Activated naive CD8-positive, alpha-beta T cell treated with anti-CD3 and anti-CD28 coated beads, Interleukin-2, amount 50 U/mL, for 16 hours (primary cell): ENCODE data around the gene FPGS.
"Not testable (repeated sequence)": the region's sequence is repeated elsewhere in the genome, so short reads cannot be mapped to it uniquely, and the experiment has no call there.

Source experiments
- DNase-seq: peaks from one replicate; pipeline ENCODE4 v3.0.0-alpha.2; 2020; ENCODE audit warnings: low read depth, low spot score

Gene FPGS

DNA sequence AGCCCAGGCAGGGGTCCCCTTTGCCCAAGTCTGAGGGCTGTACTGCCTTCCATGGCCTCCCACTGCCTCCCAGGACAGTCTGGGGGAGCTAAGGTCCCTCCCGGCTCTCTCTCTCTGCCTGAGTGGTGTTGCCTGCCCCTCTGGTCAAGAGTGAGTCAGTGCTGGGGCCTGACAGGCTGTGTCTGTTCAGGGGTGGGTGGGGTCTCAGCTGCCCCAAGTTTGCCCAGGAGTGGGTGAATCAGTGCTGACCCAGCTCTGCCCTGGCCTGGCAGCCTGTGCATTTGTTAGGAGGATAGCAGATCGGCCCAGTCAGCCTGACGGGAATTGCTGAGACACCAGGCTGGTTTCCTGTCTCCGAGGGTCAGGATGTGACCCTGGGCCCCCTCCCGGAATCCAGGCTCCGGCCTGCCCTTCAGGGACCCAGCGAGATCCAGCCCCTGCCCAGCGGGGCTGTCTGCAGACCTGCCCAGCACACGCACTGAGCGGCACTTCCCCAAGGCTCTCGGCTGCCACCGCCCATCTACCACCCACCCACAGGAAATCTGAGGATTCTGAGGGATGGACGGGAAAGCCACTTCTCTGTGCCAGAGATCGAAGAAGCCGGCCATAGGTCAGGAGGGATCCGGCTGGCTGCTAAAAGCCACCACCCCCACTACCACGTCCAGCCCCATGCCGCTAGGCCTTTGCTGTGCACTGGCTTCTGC is 35.8 kb downstream of the FPGS start:
- DNase-seq = no peak

DNA sequence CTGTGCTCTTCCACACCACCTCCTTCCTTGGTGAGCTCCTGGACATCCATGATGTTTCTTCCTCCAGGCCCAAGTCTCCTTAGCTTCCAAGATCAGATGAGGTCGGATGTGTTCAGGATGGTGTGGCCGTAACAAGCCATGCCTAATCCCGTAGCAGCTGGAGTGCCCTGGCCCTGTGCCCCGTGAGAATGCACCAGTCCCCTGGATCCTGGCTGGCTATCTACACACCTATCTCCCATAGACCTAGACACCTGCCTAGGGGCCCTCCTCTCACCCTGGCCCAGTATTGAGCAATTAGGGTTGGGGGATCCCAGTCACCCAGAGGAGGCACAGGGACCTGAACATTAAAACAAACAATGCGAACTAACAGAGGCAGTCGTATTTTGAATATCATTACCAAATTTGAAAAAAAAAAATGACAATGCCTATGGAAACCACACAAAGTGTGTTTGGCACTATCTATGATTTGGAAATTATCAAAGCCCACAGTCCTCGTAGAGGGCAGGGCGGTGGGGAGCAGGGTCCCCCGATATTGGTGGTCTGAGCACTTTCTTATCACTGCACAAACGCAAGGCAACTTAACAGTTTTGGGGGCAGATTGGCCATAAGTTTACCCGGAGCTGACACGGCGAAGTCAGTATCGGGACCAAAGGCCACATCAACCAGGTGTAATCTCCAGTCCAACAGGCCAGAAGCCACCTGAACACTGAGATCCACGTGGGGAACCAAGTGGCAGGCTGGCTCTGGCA is 38.6 kb downstream of the FPGS start:
- DNase-seq = no peak

DNA sequence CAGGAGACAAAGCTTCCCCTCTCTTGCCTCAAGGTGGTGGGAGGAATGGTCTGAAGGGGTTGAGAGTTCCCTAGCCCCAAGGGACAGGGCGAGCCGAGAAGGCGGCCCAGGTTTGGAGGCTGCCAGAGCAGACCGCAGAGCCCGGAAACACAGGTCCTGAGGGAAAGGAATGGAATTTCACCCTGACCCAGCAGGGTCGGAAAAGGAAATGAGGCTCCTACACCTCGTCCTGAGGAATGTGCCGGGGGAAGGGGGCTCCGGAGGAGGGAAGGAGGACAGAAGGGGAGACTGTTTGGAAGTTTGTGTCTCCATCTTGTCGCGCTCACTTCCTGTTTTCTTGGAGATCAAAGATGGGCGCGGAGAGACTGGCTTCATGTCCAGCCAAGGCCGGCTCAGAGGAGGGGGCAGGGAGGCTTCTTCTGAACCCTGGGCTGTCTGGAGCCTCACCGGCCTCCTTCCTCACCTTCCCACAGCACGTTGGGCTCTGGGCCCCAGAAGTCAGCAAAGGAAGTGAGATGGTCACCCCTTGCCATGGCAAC is 42.2 kb downstream of the FPGS start:
- DNase-seq = no peak

DNA sequence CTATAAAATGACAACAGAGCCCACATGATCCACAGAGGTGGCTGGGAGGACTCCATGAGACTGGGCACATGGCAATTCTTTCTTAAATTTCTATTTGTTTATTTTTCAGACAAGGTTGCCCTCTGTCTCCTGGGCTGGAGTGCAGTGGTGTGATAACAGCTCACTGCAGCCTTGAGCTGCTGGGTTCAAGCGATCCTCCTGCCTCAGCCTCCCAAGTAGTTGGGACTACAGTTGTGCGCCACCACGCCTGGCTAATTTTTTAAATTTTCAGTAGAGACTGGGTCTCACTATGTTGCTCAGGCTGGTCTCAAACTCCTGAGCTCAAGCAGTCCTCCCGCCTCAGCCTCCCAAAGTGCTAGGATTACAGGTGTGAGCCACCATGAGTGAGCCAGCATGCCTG is 42.9 kb downstream of the FPGS start:
- DNase-seq = not testable (repeated sequence)

- no peak for DNase-seq
These were observed 43.9 kb downstream of the FPGS start for GRCh38 chr9:127846443-127847177.

- DNase-seq = no peak
These were observed 44.5 kb downstream of the FPGS start for GRCh38 chr9:127847178-127847510.

GRCh38 chr9:127847833-127848755 is 45.4 kb downstream of the FPGS start:
- no peak for DNase-seq

GRCh38 chr9:127848756-127849504 is 46.2 kb downstream of the FPGS start:
- no peak for DNase-seq

GRCh38 chr9:127850286-127850830 is 47.7 kb downstream of the FPGS start:
- no peak for DNase-seq

DNA sequence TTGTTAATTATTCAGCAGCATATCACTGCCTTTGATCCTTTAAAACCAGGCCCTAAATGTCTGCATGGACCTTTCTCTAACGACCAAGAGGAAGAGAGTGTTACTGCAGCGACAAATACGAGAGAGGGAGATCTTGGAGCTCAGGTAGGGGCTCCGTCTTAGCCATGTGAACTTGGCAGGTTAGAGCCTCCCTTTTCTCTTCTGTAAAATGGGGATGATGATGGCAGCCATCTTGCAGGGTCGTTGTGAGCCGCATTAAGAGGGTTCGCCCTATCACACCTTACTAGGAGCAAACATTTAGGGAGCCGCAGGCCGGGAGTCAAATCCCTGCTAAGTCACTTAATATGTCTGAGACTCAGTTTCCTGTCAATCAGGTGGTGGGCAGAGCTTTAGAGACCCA is 50.1 kb downstream of the FPGS start:
- no peak for DNase-seq

GRCh38 chr9:127853312-127854183 is 50.9 kb downstream of the FPGS start:
- DNase-seq = no peak

- DNase-seq = no peak
These were observed 51.6 kb downstream of the FPGS start, which contains the start of gene ENG for GRCh38 chr9:127854184-127854806. Gene ENG (minus strand): TSS chr9:127854658. CDS start chr9:127854355, 303 bp downstream.

- DNase-seq = no peak
These were observed 52.3 kb downstream of the FPGS start for GRCh38 chr9:127854960-127855359.

GRCh38 chr9:127855522-127855921 is 52.8 kb downstream of the FPGS start:
- DNase-seq = no peak

DNA sequence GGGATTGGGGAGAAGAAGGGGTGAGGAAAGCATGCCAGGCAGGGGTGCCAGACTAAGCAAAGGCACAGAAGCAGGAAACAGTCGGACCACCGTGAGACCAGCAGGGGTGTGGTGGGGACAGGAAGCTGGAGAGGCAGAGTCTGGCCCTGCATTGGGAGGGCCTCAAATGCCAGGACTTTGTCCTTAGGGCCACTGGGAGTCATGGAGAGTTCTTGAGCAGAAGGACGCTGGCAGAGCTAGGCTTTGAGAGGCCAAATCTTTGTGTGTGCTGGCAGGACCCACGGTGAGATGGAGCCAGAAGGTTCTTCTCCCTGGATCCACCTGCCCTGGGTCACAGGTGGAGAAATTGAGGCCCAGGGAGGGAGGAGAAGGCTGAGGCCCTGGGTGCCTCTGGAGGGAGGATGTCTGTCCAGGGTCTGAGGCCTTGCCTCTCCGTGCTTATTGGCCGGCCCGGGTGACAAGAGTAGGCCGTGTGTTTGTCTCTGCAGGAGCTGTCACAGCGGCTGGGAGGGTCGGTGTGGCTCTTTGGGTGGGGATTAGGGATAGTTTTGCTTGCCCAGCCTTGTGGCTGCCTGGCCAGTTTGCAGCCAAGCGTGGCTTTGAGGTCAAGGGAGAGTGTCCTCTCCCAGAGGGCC is 53.5 kb downstream of the FPGS start:
- DNase-seq = no peak

DNA sequence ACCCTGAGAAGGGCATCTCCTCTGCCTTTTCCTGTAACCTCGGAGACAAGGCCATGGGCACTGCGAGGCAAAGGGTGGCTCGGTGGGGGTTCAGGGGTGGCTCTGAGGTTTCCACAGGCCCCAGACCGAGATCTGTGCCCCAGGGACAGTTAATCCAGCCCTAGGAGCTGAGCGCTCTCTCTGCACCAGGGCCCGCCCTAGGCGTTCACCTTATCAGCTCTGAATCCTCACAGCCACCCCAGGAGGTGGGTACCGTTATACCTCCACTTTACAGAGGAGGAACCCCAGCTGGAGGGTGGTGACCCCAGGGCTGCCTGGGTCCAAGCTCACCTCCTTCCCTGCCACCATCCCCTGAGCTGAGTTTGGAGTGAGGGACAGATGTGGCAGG is 54.0 kb downstream of the FPGS start:
- DNase-seq = no peak

GRCh38 chr9:127857278-127857677 is 54.6 kb downstream of the FPGS start:
- DNase-seq = no peak

GRCh38 chr9:127858041-127858512 is 55.4 kb downstream of the FPGS start:
- no peak for DNase-seq
